Urinary bladder (tissue), 4 donors: ENCODE data around the gene SYNGR4. TPM values are rescaled to one million over a fixed set of nuclear protein-coding genes. Genes with fewer than 3 reads are reported as not detected.

ENCODE experiments used
- DNase-seq: peaks from one replicate; pipeline ENCODE4 v3.0.0-alpha.2; 2015; ENCODE audit errors: extremely low spot score
- H3K27ac ChIP-seq: one replicate; pipeline ENCODE4 v1.5.1; 2013; ENCODE audit warnings: low read depth, mild to moderate bottlenecking, moderate library complexity
- H3K36me3 ChIP-seq: one replicate; pipeline ENCODE4 v1.6.1; 2013; ENCODE audit warnings: mild to moderate bottlenecking, moderate library complexity; ENCODE audit not compliant: insufficient read depth
- H3K4me1 ChIP-seq: one replicate; pipeline ENCODE4 v1.6.1; 2013; ENCODE audit warnings: mild to moderate bottlenecking, moderate library complexity; ENCODE audit not compliant: insufficient read depth
- H3K4me3 ChIP-seq: one replicate; pipeline ENCODE4 v1.5.1; 2013; ENCODE audit warnings: low read depth, low read length
- WGBS: extraction: QIAGEN DNeasy Blood & Tissue Kit; methylation state at CpG from one replicate; pipeline ENCODE4 v1.1.7; 2013; 5-methylcytosine and 5-hydroxymethylcytosine counted together
- polyA plus RNA-seq: library from polyadenylated mRNA; stranded (reverse); fragments of 200-250 nt; gene quantifications from one replicate; pipeline ENCODE4 v1.2.3, GENCODE V29; 2013
- total RNA-seq: library from RNA; depleted of rRNA; stranded (reverse); fragments of >200 nt; gene quantifications from one replicate; pipeline ENCODE4 v1.2.3, GENCODE V29; 2014
- donor health status: healthy with polysubstance abuse.
- donor health status: healthy.

Gene SYNGR4
- total and polyA plus RNA-seq, 2 donors, result not detected

DNA sequence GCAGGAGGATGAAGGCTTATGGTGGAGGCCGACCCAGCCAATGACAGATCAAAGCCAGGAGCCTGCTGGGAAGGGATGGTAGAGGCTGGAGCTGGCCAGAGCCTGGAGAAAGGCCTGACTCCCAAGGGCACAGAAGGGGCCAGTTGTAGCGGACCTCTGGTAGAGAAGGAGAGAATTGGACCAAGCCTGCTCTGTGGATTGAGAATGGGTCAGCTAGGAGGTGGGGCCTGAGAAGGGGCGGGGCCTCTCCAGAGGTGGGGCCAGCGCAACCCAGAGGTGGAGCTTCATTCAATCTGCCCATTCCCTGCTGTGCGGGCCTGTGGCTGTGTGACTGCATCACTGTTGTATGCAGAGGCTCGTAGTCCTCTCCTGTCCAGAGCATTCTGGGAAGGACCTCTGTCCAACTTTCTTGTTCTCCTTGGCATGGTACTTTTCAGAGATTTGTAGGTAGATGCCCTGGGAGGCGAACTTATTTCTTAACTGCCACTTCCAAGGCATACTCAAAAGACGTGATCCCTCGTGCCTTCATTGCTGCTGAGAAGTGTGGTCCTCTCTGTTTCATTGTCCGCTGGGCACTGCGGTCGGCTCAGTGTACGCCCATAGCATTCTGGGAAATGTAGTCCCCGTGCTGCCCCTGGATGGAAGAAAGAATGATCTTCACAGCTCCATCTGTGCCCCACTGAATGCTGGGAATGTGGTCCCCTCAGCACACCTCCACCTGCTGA lies 36.0 kb downstream of the SYNGR4 start:
- Histone ChIP-seq H3K36me3 (no peaks in the 10 kb centered on the region), H3K4me1 (peaks cover 1% of the 10 kb centered on the region), H3K4me3 (no peak overlapping the region), H3K27ac (no peak overlapping the region)
- DNase-seq, result no peak
- 43% methylated on average over 14 of the region's 14 CpGs for WGBS

DNA sequence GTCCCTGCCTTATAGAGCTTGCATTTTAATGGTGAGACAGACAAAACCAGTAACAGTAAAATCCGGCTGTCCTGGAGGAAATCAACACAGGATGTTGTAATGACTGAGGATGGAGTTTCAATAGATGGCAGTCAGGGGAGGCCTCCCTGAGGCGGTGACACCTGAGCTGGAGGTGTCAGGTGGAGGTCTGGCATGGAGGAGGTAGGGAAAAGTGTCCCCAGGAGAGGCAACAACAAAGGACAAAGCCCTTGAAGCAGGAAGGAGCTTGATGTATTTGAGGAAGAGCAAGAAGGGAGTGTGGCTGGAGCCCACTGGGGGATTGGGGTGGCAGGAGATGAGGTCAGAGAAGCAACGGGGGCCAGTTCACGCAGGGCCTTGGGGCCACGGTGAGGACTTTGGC lies 37.1 kb downstream of the SYNGR4 start:
- Histone ChIP-seq H3K36me3 (no peaks in the 10 kb centered on the region), H3K4me3 (no peak overlapping the region), H3K4me1 (peaks cover 1% of the 10 kb centered on the region), H3K27ac (no peak overlapping the region)
- no peak for DNase-seq
- 79% methylated on average over 5 of the region's 5 CpGs for WGBS

DNA sequence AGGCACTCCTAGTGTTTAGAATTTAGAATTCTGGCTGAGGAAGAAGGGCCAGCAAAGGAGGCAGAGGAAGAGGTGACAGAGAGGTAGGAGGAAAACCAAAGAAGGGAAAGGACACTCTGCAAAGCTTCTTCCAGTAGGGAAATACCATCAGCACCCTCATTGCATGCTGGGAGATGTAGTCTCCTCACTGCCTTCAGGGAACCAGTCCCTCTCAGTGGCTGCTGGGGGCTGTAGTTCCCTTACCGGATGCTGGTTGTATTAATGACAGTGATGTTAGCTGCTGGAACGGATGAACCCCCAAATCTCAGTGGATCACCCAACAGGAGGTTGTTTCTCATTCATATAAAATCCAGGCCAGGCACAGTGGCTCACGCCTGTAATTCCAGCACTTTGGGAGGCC lies 39.4 kb downstream of the SYNGR4 start:
- no peak for DNase-seq
- no peaks in the 10 kb centered on the region for H3K36me3 ChIP-seq
- WGBS, result 37% methylated on average over 3 of the region's 3 CpGs
- no peak overlapping the region for H3K4me3 ChIP-seq
- peaks cover 1% of the 10 kb centered on the region for H3K4me1 ChIP-seq
- H3K27ac ChIP-seq, result no peak overlapping the region

DNA sequence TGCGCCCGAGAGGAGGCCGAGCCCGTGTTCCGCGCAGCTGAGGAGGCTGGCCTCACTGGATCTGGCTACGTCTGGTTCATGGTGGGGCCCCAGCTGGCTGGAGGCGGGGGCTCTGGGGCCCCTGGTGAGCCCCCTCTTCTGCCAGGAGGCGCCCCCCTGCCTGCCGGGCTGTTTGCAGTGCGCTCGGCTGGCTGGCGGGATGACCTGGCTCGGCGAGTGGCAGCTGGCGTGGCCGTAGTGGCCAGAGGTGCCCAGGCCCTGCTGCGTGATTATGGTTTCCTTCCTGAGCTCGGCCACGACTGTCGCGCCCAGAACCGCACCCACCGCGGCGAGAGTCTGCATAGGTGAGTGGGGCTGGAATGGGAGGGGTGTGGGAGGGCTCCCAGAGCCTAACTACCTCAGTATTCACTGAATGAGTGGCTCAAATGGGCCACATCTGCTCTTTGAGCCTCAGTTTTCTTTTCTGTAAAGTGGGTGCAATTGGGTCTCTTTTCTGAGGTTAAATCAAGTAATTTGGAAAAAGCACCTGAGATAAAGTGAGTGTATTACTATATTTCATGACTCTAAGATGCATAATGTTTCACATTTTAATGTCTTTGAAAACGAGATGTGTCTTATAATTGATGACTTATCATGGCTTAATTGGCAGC lies 41.0 kb downstream of the SYNGR4 start:
- Histone ChIP-seq H3K4me1 (no peaks in the 10 kb centered on the region), H3K27ac (no peak overlapping the region), H3K36me3 (no peaks in the 10 kb centered on the region), H3K4me3 (no peak overlapping the region)
- WGBS, result 93% methylated on average over 27 of the region's 27 CpGs
- DNase-seq, result no peak

DNA sequence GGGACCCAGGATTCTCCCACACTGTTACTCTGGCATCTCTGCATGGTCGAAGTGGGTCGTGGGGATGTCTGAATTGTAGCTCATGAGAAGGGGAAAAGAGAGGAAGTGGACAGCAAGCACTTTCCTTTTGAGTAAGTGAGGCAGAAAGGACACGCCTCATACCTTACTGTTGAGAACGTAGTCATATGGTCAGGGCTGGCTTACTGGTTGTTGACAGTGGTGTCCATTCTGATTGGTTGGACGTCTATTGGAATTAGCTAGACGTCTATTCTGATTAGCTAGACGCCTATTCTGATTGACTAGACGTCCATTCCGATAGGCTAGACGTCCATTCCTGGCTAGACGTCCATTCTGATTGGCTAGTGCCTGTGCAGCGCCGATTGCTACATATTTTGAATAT lies 41.7 kb downstream of the SYNGR4 start:
- Histone ChIP-seq H3K36me3 (no peaks in the 10 kb centered on the region), H3K4me3 (no peak overlapping the region), H3K27ac (no peak overlapping the region), H3K4me1 (no peaks in the 10 kb centered on the region)
- no peak for DNase-seq
- WGBS, result 81% methylated on average over 13 of the region's 13 CpGs

DNA sequence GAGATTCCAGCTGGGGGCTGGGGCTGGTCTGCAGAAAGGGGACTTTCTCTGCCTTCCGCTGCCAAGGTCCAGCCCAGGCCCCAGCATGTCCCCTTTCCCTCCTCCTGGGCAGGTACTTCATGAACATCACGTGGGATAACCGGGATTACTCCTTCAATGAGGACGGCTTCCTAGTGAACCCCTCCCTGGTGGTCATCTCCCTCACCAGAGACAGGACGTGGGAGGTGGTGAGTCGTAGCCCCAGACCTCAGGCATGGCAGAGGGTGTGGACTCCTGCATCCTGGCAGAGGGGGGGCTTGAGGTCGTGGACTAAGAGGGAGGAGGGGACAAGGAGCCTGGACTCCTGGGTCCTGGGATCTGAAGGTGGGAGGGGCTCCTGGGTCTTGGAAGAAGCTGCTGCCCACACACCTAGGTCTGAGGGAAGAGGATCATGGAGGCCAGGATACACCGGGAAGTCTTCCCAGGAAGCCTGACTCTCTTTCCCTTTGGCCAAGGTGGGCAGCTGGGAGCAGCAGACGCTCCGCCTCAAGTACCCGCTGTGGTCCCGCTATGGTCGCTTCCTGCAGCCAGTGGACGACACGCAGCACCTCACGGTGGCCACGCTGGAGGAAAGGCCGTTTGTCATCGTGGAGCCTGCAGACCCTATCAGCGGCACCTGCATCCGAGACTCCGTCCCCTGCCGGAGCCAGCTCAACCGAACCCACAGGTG lies 49.9 kb downstream of the SYNGR4 start:
- Histone ChIP-seq H3K36me3 (no peaks in the 10 kb centered on the region), H3K4me3 (no peak overlapping the region), H3K4me1 (no peaks in the 10 kb centered on the region), H3K27ac (no peak overlapping the region)
- 56% methylated on average over 24 of the region's 24 CpGs for WGBS
- DNase-seq, result no peak

DNA sequence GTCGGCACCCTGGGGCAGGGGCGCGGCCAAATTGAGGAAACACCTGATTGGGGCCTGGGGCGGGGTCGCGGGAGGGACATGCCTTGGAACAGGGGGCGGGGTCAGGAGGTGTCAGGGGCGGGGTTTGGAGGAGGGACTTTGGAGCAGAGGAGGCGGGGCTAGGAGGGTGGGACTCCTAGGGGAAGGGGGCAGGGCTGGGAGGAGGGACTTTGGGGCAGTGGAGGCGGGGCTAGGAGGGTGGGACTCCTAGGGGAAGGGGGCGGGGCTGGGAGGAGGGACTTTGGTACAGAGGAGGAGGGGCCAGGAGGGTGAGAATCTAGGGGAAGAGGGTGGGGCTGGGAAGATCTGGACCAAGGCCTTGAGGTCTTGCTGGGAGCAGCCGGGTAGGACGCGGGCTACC lies 51.2 kb downstream of the SYNGR4 start:
- no peak overlapping the region for H3K4me3 ChIP-seq
- no peak overlapping the region for H3K27ac ChIP-seq
- no peak for DNase-seq
- 17% methylated on average over 14 of the region's 14 CpGs for whole genome bisulfite sequencing
- no peaks in the 10 kb centered on the region for H3K36me3 ChIP-seq
- no peaks in the 10 kb centered on the region for H3K4me1 ChIP-seq

DNA sequence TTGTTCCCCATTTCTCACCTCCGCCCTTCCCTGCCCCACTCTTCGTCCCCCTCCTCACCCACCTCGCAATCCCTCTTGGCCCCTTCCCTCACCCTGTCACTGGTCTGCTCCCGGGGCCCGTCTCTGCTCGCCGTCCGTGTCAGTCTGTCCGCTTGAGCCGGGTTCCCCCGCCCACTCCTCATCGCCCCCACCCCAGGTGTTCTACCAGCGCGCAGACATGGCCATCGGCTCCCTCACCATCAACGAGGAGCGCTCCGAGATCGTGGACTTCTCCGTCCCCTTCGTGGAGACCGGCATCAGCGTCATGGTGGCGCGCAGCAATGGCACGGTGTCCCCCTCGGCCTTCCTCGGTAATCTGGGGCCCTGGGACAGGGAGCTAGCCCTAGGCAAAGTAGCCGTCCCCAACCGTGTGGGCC lies 51.6 kb downstream of the SYNGR4 start:
- Histone ChIP-seq H3K36me3 (no peaks in the 10 kb centered on the region), H3K27ac (no peak overlapping the region), H3K4me1 (no peaks in the 10 kb centered on the region), H3K4me3 (no peak overlapping the region)
- DNase-seq, result no peak
- 37% methylated on average over 30 of the region's 30 CpGs for WGBS

DNA sequence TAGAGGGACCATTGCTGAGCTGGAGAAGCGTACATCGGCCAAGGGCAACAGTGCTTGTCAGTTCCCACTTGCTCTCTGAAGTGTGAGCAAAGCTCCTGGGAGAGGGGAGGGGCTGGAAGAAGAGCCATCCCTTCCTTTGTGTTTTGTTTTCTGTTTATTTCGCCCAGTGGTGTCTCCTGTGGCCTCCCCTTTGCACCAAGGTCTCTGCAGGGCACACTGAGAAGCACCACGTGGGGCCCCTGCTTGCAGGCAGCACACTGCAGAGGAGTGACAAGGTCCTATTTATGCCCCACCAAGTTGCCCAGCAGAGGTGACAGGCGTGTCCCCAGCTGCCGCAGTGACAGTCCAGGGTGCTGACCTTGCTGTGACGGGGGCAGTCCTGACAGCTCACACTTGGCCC lies 53.3 kb downstream of the SYNGR4 start:
- 77% methylated on average over 7 of the region's 7 CpGs for WGBS
- no peaks in the 10 kb centered on the region for H3K4me1 ChIP-seq
- no peak overlapping the region for H3K4me3 ChIP-seq
- no peaks in the 10 kb centered on the region for H3K36me3 ChIP-seq
- no peak for DNase-seq
- H3K27ac ChIP-seq, result no peak overlapping the region

DNA sequence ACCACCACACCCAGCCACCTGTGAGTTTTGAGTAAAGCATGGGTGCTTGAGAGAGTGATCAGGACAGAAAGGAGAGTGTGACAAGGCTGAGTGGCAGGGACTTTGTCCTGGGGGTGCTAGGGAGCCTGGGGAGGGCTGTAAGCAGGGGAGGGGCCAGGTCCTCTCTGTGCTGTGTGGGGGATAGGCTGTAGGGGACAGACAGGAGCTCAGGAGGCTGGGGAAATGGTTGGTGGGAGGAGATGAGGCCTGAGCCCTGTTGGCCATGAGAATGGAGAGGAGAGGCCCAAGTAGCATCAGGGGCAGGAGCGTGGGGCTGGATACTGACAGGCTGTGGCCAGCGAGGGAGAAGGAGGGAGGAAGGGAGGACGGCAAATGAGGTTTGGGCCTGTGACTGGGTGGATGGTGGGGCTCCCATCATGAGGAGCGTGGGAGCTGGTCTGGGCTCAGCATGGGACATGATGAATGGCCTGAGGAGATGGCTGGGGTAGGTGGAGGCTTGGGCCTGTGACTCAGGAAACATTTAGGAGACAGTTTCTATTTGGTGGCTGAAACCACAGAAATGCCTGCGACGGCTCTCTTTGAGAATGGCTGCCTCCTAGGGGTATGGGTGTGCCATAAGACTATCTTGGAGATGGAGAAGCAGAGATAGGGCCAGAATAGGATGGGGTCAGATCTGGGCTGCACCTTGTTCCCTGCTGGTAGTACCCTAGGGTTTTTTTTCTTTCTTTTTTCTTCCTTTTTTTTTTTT lies 54.3 kb downstream of the SYNGR4 start:
- no peak for DNase-seq
- no peak overlapping the region for H3K27ac ChIP-seq
- no peak overlapping the region for H3K4me3 ChIP-seq

DNA sequence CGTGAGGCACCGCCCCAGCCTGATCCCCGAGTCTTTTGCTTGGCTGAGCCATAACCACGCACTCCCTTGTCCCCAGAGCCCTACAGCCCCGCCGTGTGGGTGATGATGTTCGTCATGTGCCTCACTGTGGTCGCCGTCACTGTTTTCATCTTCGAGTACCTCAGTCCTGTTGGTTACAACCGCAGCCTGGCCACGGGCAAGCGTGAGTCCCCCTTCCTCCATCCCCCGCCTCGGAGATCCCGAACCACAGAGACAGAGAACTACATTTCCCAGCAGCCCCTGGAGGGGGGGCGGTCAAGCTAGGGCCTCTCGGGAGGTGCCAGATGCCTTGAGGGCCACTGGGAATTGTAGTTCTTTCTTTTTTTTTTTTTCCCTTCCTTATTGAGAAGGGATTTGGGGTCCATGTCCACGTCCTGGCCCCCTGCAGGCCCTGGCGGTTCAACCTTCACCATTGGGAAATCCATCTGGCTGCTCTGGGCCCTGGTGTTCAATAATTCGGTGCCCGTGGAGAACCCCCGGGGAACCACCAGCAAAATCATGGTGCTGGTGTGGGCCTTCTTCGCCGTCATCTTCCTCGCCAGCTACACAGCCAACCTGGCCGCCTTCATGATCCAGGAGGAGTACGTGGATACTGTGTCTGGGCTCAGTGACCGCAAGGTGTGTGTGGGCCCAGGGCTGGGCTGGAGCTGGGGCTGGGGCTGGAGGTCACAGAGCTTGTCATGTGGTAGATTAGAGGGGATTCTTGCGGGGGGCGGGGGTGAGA lies 55.2 kb downstream of the SYNGR4 start:
- no peaks in the 10 kb centered on the region for H3K36me3 ChIP-seq
- H3K4me3 ChIP-seq, result no peak overlapping the region
- no peak overlapping the region for H3K27ac ChIP-seq
- no peak for DNase-seq
- 69% methylated on average over 31 of the region's 31 CpGs for WGBS
- no peaks in the 10 kb centered on the region for H3K4me1 ChIP-seq

More for the DNA sequence above, 54.3 kb downstream of the SYNGR4 start:
- Histone ChIP-seq H3K36me3 (no peaks in the 10 kb centered on the region), H3K4me1 (no peaks in the 10 kb centered on the region)
- WGBS, result 86% methylated on average over 6 of the region's 6 CpGs

DNA sequence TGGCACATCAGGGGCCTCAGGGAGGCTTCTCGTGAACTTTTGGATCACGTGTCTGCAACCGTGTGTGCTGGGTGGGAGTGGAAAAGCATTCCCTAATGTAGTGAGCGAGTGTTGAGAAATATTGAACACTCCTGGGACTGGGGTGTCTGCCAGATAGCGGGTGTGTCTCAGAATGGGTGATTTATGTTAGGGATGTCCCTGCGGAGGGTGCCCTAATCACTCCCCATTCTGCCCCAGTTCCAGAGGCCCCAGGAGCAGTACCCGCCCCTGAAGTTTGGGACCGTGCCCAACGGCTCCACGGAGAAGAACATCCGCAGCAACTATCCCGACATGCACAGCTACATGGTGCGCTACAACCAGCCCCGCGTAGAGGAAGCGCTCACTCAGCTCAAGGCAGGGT lies 57.4 kb downstream of the SYNGR4 start:
- 68% methylated on average over 16 of the region's 16 CpGs for WGBS

DNA sequence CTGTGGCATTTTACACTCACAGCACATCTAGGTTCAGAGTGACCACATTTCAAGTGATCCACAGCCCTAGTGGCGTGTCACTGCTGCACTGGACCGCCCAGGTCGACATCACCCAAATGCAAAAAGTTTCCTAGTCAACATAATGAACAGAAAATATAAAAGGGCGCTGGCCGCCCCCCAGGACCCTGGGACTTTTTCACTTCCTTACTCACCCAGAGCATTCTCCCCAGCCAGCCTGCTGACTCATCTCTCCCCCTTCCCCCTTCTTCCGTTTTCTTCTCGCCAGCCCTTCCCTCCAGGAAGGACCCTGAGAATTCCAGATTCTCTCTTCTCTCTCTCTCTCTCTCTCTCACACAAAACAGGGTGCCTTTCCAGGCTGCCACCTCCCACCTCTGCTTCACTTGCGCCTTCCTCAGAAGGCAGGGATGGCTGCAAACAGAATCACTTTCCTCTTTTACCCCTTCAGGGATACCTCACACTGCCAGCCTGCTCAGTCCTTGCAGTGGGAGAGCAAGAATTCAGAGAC lies 60.6 kb downstream of the SYNGR4 start:
- no peak overlapping the region for H3K27ac ChIP-seq
- no peaks in the 10 kb centered on the region for H3K36me3 ChIP-seq
- WGBS, result 40% methylated on average over 8 of the region's 8 CpGs
- no peaks in the 10 kb centered on the region for H3K4me1 ChIP-seq
- DNase-seq, result no peak
- H3K4me3 ChIP-seq, result no peak overlapping the region

More for the DNA sequence above, 57.4 kb downstream of the SYNGR4 start:
- no peak overlapping the region for H3K4me3 ChIP-seq
- no peak for DNase-seq
- no peaks in the 10 kb centered on the region for H3K36me3 ChIP-seq
- H3K27ac ChIP-seq, result no peak overlapping the region
- H3K4me1 ChIP-seq, result no peaks in the 10 kb centered on the region
